Measurements from ENCODE around the gene ATP6V1E1. TPM values are rescaled to one million over a fixed set of nuclear protein-coding genes. Genes with fewer than 3 reads are reported as not detected.
"Not testable (repeated sequence)": the region's sequence is repeated elsewhere in the genome, so short reads cannot be mapped to it uniquely, and the experiment has no call there.

Gene ATP6V1E1
- total RNA-seq, 2 donors from 2014 or later = 77.5 to 129 TPM

DNA sequence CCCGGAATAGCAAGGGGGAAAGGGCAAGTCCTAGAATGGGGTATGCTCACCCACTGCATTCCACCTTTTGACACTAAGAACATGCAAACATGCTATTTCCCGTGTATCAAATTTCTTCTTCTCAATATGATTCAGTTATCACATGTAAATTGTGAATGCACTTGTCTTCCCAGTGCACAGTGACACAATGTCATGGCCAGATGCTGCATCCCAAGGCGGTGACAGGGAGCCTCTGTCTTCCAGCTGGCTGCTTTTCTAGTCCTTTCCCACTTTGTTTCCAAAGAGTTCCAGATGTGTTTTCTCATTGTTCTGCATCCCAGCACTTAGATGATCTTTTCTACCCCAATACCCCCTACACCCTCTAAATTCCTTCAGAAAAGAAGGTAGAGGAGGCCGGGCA is 52.9 kb downstream of the ATP6V1E1 start:
- ATAC-seq = no peak
- Mint-ChIP-seq H3K9me3 (no peaks in the 10 kb centered on the region), H3K27ac (no peak overlapping the region), H3K36me3 (no peaks in the 10 kb centered on the region)
- no peak for DNase-seq (ENCODE audit: low spot score in 2 of 2)

DNA sequence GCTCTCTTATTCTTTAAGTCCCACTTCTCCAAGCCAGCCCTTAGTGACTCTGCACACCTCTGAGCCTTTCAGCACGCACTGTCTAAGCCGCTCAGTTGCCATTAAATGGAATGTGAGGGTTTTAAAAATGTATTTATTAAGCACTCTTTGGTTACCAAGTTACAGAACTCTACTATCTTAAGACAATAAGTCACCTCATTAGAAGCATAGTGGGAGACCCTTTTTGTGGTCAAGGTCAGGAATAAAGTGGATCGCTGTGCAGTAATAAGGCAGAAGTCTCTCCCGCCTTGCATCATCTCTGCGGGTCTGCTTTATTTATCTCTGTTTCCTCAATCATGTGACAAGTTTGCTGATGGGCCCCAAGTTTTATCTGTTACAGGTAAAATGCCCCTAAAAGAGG is 53.4 kb downstream of the ATP6V1E1 start:
- no peak for DNase-seq (ENCODE audit: low spot score in 2 of 2)
- no peaks in the 10 kb centered on the region for H3K9me3 Mint-ChIP-seq
- H3K27ac Mint-ChIP-seq = no peak overlapping the region
- no peaks in the 10 kb centered on the region for H3K36me3 Mint-ChIP-seq
- ATAC-seq = no peak

DNA sequence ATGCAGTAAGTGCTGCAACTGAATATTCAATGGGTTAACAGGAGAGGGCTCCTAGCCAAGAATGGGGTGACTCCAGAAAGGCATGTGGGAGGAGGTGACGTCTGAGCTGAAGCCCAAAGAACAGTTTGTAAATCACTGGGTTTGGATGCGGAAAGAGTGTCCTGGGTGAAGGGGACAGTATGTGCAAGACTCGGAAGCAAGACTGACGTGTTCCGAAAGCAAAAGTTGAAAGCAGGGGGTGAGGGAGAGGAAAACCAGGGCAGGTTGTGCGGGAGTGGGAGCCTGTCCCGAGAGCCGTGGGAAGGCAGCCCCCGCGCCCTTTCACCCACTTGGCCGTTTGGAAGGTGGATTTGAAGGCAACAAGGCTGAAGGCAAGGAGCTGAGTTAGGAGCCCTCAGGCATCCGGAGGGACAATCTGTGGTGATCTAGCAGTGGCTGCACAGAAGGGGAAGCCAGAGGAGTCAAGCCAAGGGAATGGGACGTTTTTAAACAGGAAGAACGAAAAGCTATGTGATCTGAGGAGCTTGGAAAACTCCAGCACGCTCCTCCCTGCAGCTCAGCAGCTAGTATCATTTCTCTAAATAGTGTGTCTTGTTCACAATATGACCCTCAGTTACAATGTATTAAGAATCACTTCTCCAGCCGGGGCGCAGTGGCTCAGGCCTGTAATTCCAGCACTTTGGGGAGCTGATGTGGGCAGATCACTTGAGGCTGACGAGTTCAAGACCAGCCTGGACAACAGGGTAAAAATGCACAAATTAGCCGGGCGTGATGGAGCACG is 57.5 kb downstream of the ATP6V1E1 start:
- Mint-ChIP-seq H3K9me3 (no peaks in the 10 kb centered on the region), H3K27ac (peak overlapping the region in 1 of 2 donors; percentile 14), H3K36me3 (no peaks in the 10 kb centered on the region)
- ATAC-seq (no peak), DNase-seq (ENCODE audit: low spot score in 2 of 2) (no peak)

DNA sequence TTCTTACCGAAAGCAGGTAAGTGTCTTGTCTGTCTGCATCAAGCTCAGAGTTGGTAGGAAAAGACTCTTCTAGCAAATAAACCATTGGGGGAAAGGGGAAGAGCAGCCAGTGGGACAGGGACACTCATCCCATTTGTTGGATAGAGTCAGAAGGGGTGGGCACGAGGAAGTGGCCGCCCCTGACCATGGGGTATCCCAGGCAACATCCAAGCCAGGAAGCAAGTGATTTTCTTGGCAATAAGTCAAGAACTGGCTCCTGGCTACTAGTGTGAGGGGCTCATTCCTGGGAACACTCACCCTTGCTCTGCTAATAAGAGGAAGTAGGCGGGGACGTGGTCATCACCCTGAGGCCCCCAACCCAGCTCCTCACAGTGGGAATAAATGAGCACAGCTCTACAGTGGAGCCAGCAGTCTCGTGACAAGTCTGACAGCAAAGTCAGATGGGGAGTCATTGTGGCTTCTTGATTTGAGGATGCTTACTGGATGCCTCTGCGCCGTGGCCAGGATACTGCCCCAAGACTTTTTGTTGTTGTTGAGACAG is 58.5 kb downstream of the ATP6V1E1 start:
- H3K27ac Mint-ChIP-seq = no peak overlapping the region
- no peaks in the 10 kb centered on the region for H3K36me3 Mint-ChIP-seq
- H3K9me3 Mint-ChIP-seq = no peaks in the 10 kb centered on the region
- DNase-seq (ENCODE audit: low spot score in 2 of 2) (no peak), ATAC-seq (no peak)

DNA sequence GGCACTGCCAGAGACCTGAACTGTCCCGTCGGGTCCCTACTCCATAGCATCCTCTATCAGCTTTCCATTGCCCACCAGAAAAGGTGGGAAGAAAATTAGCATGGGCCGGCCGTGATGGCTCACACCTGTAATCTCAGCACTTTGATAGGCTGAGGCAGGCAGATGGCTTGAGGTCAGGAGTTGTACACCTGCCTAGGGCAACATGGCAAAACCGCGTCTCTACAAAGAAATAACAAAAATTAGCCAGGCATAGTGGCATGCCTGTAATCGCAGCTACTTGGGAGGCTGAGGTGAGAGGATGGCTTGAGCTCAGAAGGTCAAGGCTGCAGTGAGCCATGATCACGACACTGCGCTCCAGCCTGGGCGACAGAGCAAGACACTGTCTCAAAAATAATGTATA is 61.8 kb downstream of the ATP6V1E1 start:
- Mint-ChIP-seq H3K36me3 (no peaks in the 10 kb centered on the region), H3K27ac (no peak overlapping the region), H3K9me3 (no peaks in the 10 kb centered on the region)
- DNase-seq (ENCODE audit: low spot score in 2 of 2) (no peak), ATAC-seq (no peak)

DNA sequence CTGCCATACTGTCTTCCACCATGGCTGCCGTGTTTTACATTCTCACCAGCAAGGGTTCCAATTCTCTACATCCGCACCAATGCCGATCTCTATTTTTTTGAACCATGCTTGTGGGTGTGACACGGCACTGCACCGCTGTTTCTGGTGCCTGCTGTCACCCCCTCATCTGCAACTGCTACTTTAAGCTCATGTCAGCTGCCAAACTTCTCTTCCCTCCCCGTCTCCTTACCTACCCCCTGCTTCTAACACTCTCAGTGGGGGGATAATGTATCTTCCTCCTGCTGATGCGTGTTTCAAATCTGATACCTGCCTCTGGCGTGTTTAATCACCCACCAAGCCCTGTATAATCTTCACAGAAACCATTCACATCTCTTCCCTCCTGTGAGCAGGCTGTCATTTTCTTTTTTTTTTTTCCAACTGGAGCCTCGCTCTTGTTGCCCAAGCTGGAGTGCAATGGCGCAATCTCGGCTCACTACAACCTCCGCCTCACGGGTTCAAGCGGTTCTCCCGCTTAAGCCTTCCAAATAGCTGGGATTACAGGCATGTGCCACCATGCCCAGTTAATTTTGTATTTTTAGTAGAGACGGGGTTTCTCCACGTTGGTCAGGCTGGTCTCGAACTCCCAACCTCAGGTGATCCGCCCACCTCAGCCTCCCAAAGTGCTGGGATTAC is 62.4 kb downstream of the ATP6V1E1 start:
- DNase-seq (ENCODE audit: low spot score in 2 of 2); H3K36me3 Mint-ChIP-seq: not testable (repeated sequence)
- H3K27ac Mint-ChIP-seq = peak overlapping the region in 1 of 2 donors; percentile 84

DNA sequence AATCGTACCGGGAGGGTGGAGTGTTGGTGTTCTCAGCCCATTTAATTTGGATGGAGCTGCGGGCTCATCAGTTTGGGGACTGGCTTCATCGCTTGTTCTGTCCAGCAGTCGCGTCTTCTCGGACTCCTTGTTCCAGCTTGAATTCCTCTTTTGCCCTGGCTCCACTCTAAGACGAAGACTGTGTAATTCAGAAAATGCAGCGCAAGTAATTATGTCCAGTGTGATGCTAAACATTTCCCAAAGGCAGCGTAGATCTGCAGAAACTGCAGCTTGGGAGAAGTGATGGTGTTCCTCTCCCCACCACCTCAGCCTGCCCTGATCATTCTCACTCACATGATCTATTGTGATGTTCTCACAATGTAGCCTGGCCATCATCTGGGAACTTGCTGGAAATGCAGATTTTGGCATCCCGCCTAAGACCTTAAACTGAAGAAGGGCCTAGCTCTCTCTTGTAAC is 64.6 kb downstream of the ATP6V1E1 start:
- no peaks in the 10 kb centered on the region for H3K9me3 Mint-ChIP-seq
- H3K27ac Mint-ChIP-seq = no peak overlapping the region
- ATAC-seq = no peak
- DNase-seq (ENCODE audit: low spot score in 2 of 2) = no peak
- H3K36me3 Mint-ChIP-seq = no peaks in the 10 kb centered on the region

More for the DNA sequence above, 62.4 kb downstream of the ATP6V1E1 start:
- not testable (repeated sequence) for H3K9me3 Mint-ChIP-seq, ATAC-seq

DNA sequence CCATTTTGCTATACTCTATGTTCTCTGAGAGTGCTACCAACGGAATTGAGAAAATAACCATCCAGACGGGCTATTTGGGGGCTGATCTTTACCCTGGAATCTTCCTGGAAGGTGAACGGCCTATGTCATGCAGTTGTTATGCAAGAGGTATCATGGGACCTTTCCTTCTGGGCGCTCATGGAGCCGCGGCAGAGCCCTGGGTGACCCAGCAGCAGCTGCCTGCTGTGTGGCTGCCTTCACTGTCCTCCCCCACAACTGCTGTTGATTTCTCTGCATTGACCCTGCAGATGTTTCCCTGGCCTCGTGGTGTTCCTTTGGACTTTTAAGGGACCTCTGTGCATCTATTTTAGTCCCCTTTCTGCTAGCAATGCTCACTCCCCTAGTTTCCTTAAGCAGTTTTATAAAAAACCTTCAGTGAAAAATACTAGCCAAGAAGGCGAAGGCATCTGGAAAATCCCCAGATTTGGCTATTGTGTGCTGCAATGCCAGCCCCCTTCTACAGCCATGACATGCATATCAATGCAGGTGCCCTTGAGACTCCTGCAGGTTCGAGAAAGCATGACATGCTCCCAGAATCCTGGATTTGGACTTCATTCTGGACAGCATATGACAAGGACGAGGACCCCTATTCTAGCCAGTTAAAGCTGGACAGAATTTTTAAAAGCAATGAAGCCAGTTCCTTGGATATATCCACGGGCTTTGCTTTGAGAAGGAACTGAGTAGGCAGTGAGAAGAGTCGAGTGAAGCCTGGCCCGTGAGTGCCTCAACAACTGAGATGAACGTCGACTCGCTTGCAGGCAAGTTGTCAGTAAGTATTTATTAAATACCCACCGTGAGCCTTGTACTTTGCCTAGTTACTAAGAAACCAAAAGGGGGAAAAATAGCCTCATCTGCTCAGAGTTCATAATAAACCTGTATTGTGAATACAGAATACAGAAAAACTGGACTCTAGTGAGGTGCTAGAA is 65.4 kb downstream of the ATP6V1E1 start, which contains the start of gene SLC25A18:
Gene SLC25A18 (plus strand): TSS at position 593 of the 965 bp plus-strand sequence. CDS start 16,447 bp downstream, outside the sequence.
- no peaks in the 10 kb centered on the region for H3K36me3 Mint-ChIP-seq
- DNase-seq (ENCODE audit: low spot score in 2 of 2) = no peak
- no peaks in the 10 kb centered on the region for H3K9me3 Mint-ChIP-seq
- H3K27ac Mint-ChIP-seq = no peak within 1 kb of the TSS
- ATAC-seq = no peak

DNA sequence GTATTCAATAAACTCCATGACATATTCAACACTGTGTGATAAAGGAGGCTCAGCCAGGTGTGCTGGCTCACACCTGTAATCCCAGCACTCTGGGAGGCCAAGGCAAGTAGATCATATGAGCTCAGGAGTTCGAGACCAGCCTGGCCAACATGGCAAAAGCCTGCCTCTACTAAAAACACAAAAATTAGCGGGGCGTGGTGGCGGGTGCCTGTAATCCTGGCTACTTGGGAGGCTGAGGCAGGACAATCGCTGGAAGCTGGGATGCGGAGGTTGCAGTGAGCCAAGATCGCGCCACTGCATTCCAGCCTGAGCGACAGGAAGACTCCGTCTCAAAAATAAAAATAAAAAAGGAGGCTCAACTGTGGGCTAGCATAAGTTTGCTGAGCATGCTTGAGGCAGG is 69.4 kb downstream of the ATP6V1E1 start:
- ATAC-seq (no peak), DNase-seq (ENCODE audit: low spot score in 2 of 2) (no peak)
- no peaks in the 10 kb centered on the region for H3K36me3 Mint-ChIP-seq
- no peaks in the 10 kb centered on the region for H3K9me3 Mint-ChIP-seq
- H3K27ac Mint-ChIP-seq = no peak overlapping the region

DNA sequence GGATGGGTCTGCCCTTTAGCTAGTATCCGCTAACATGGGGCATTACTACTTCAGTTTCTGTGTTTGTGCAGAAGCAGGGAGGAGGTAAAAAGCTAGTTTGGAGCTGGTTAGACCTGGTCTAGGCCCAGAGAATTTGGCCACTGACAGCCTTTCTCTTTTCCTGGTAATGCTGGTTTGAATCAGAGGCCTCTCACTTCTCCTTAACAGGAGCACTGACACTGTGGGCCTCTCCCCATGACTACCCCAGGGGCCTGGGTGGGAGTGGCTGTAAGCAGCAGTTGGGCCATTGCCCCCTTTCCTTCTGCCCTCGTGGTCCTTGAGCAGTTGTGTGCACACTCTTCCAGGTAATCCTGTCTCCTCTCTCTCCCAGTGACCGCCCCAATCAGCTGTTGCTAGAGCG is 73.7 kb downstream of the ATP6V1E1 start:
- no peak overlapping the region for H3K27ac Mint-ChIP-seq
- H3K36me3 Mint-ChIP-seq = no peaks in the 10 kb centered on the region
- no peaks in the 10 kb centered on the region for H3K9me3 Mint-ChIP-seq
- no peak for DNase-seq (ENCODE audit: low spot score in 2 of 2)
- ATAC-seq = no peak

DNA sequence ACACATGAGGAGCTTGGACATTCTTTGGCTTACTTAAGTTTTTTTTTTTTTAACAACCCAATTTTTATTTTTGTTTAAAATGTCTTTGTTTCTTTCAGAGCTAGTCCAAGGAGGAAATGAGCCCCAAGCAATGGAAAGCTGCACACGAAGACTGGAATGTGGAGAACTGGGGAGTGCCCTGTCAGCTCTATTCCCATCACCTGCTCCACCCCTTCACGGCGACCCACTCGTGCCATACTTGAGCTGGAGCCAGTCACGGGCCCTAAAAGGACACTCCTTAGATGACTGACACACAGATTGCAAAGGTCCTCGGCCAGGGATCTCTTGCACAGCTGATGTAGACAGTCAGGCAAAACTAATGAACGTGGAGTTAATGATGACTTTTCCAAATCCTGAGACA is 75.8 kb downstream of the ATP6V1E1 start:
- Mint-ChIP-seq H3K36me3 (no peaks in the 10 kb centered on the region), H3K9me3 (no peaks in the 10 kb centered on the region)
- ATAC-seq = no peak

DNA sequence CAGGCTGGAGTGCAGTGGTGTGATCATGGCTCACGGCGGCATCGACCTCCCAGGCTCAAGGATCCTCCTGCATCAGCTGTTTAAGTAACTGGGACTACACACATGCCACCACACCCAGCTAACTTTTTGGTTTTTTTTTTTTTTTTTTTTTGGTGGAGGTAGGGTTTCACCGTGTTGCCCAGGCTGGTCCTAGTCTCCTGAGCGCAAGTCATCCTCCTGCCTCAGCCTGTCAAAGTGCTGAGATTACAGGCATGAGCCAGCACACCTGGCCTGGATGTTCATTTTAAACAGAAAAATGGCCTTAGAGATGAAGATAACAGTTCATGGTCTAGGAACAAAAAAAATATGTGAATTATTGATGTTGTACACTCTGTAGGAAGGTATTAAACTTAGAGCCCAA is 78.9 kb downstream of the ATP6V1E1 start:
- no peak overlapping the region for H3K27ac Mint-ChIP-seq
- ATAC-seq (no peak), DNase-seq (ENCODE audit: low spot score in 2 of 2) (no peak)
- no peaks in the 10 kb centered on the region for H3K36me3 Mint-ChIP-seq
- no peaks in the 10 kb centered on the region for H3K9me3 Mint-ChIP-seq

More for the DNA sequence above, 75.8 kb downstream of the ATP6V1E1 start:
- DNase-seq (ENCODE audit: low spot score in 2 of 2) = no peak
- no peak overlapping the region for H3K27ac Mint-ChIP-seq

DNA sequence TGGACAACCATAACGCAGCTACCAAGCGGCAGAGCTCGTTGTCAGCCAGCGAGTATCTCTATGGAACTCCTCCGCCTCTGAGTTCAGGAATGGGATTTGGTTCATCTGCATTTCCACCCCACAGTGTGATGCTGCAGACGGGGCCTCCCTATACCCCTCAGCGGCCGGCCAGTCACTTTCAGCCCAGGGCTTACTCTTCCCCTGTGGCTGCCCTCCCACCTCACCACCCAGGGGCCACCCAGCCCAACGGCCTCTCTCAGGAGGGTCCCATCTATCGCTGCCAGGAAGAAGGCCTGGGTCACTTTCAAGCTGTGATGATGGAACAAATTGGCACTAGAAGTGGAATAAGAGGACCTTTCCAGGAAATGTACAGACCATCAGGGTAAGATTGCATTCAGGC is 79.4 kb downstream of the ATP6V1E1 start:
- no peak for DNase-seq (ENCODE audit: low spot score in 2 of 2)

DNA sequence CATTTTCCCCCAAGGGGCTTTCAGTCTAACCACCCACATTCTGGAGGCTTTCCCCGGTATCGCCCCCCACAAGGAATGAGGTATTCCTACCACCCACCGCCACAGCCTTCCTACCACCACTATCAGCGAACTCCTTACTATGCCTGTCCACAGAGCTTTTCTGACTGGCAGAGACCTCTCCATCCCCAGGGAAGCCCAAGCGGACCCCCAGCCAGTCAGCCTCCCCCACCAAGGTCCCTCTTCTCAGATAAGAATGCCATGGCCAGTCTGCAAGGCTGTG is 79.9 kb downstream of the ATP6V1E1 start:
- no peak for DNase-seq (ENCODE audit: low spot score in 2 of 2)
- ATAC-seq = no peak

More for the DNA sequence above, 79.4 kb downstream of the ATP6V1E1 start:
- Mint-ChIP-seq H3K27ac (no peak overlapping the region), H3K9me3 (no peaks in the 10 kb centered on the region), H3K36me3 (no peaks in the 10 kb centered on the region)
- ATAC-seq = no peak

DNA sequence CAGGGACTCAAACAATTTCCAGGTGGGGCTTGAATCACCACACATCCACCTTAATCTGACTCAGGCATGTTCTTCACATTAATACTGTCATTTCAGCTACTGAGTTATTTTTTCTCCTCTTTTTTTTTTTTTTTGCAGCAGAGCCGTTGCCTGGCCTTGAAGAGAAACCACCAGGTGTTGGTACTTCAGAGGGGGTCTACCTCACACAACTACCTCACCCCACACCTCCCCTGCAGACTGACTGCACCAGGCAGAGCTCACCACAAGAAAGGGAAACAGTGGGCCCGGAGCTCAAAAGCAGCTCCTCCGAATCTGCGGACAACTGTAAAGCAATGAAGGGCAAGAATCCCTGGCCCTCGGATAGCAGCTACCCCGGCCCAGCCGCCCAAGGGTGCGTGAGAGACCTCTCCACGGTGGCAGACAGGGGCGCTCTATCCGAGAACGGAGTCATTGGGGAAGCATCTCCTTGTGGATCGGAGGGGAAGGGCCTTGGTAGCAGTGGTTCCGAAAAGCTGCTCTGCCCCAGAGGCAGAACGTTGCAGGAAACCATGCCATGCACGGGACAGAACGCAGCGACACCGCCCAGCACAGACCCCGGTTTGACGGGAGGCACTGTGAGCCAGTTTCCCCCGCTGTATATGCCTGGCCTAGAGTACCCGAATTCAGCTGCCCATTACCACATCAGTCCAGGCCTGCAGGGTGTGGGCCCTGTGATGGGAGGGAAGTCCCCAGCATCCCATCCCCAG is 80.4 kb downstream of the ATP6V1E1 start:
- Mint-ChIP-seq H3K27ac (no peak overlapping the region), H3K36me3 (no peaks in the 10 kb centered on the region), H3K9me3 (no peaks in the 10 kb centered on the region)
- DNase-seq (ENCODE audit: low spot score in 2 of 2) (no peak), ATAC-seq (no peak)

More for the DNA sequence above, 79.9 kb downstream of the ATP6V1E1 start:
- Mint-ChIP-seq H3K9me3 (no peaks in the 10 kb centered on the region), H3K27ac (no peak overlapping the region), H3K36me3 (no peaks in the 10 kb centered on the region)

DNA sequence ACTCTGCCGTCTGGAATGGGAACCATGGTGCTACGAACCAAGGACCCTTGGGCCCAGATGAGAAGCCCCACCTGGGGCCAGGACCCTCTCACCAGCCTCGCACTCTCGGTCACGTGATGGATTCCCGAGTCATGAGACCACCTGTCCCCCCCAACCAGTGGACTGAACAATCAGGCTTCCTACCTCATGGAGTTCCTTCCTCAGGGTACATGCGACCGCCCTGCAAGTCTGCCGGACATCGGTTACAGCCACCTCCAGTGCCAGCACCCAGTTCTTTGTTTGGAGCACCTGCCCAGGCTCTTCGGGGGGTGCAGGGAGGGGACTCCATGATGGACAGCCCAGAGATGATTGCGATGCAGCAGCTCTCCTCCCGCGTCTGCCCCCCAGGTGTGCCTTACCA is 86.1 kb downstream of the ATP6V1E1 start:
- Mint-ChIP-seq H3K9me3 (no peaks in the 10 kb centered on the region), H3K27ac (no peak overlapping the region), H3K36me3 (no peaks in the 10 kb centered on the region)
- no peak for ATAC-seq
- DNase-seq (ENCODE audit: low spot score in 2 of 2) = no peak
